ENCODE results near the gene APOBEC3F. TPM values are rescaled to one million over a fixed set of nuclear protein-coding genes. Genes with fewer than 3 reads are reported as not detected.
"Not testable (repeated sequence)": the region's sequence is repeated elsewhere in the genome, so short reads cannot be mapped to it uniquely, and the experiment has no call there.

APOBEC3F gene
- total RNA-seq, 2 donors from 2014 or later, result 21.7 to 31.6 TPM

GRCh38 chr22:39070186-39070585 lies 29.5 kb downstream of the APOBEC3F start:
- Mint-ChIP-seq H3K27me3 (no peaks in the 10 kb centered on the region), H3K27ac (no peak overlapping the region), H3K4me3 (no peak overlapping the region), H3K9me3 (no peaks in the 10 kb centered on the region), H3K4me1 (ENCODE audit: low read depth in 2 of 2) (peaks cover 3 to 9% of the 10 kb centered on the region in 2 donors), H3K36me3 (no peaks in the 10 kb centered on the region)
- no peak for DNase-seq (ENCODE audit: low spot score)
- ATAC-seq, result no peak

GRCh38 chr22:39072581-39072981 lies 31.9 kb downstream of the APOBEC3F start:
- H3K27me3 Mint-ChIP-seq; DNase-seq (ENCODE audit: low spot score); H3K9me3 Mint-ChIP-seq; H3K36me3 Mint-ChIP-seq; ATAC-seq; H3K4me3 Mint-ChIP-seq: not testable (repeated sequence)
- Mint-ChIP-seq H3K27ac (peak overlapping the region in 1 of 2 donors; percentile 18), H3K4me1 (ENCODE audit: low read depth in 2 of 2) (peaks cover 0 to 17% of the 10 kb centered on the region in 2 donors)

GRCh38 chr22:39073981-39074380 lies 33.3 kb downstream of the APOBEC3F start:
- peak overlapping the region; percentile 37 to 47 for H3K27ac Mint-ChIP-seq
- ATAC-seq, result no peak
- no peaks in the 10 kb centered on the region for H3K9me3 Mint-ChIP-seq
- no peak overlapping the region for H3K4me3 Mint-ChIP-seq
- H3K4me1 Mint-ChIP-seq (ENCODE audit: low read depth in 2 of 2), result peaks cover 11 to 19% of the 10 kb centered on the region in 2 donors
- no peak for DNase-seq (ENCODE audit: low spot score)
- H3K27me3 Mint-ChIP-seq, result no peaks in the 10 kb centered on the region
- H3K36me3 Mint-ChIP-seq, result peaks cover 6% of the 10 kb centered on the region

GRCh38 chr22:39076155-39077025 lies 35.7 kb downstream of the APOBEC3F start:
- Mint-ChIP-seq H3K4me3 (peak overlapping the region; percentile 78), H3K36me3 (peaks cover 10% of the 10 kb centered on the region), H3K27ac (peak overlapping the region; percentile 96 to 98), H3K4me1 (ENCODE audit: low read depth in 2 of 2) (peaks cover 27 to 34% of the 10 kb centered on the region in 2 donors)
- H3K27me3 Mint-ChIP-seq; ATAC-seq; H3K9me3 Mint-ChIP-seq; DNase-seq (ENCODE audit: low spot score): not testable (repeated sequence)

GRCh38 chr22:39077026-39077840 lies 36.6 kb downstream of the APOBEC3F start, which contains the start of gene APOBEC3G:
APOBEC3G (plus strand) TSS chr22:39077275; CDS start chr22:39077362, 87 bp downstream.
- ATAC-seq (peak; percentile 97), DNase-seq (ENCODE audit: low spot score) (peak; percentile 88)
- Mint-ChIP-seq H3K27ac (peak within 1 kb of the TSS; percentile 96 to 98), H3K4me3 (peak within 1 kb of the TSS; percentile 89), H3K4me1 (ENCODE audit: low read depth in 2 of 2) (peaks cover 35 to 42% of the 10 kb centered on the region in 2 donors), H3K36me3 (peaks cover 10% of the 10 kb centered on the region)
- not testable (repeated sequence) for H3K9me3 Mint-ChIP-seq, H3K27me3 Mint-ChIP-seq

- H3K27ac Mint-ChIP-seq, result peak overlapping the region; percentile 96 to 98
- not testable (repeated sequence) for H3K27me3 Mint-ChIP-seq; DNase-seq (ENCODE audit: low spot score); ATAC-seq; H3K9me3 Mint-ChIP-seq
- H3K36me3 Mint-ChIP-seq, result peaks cover 10% of the 10 kb centered on the region
- peaks cover 40 to 46% of the 10 kb centered on the region in 2 donors for H3K4me1 Mint-ChIP-seq (ENCODE audit: low read depth in 2 of 2)
- H3K4me3 Mint-ChIP-seq, result peak overlapping the region; percentile 89
Measured at GRCh38 chr22:39077912-39078311, 37.2 kb downstream of the APOBEC3F start.

GRCh38 chr22:39078329-39078728 lies 37.7 kb downstream of the APOBEC3F start:
- Mint-ChIP-seq H3K27me3 (no peaks in the 10 kb centered on the region), H3K36me3 (peaks cover 10% of the 10 kb centered on the region), H3K4me1 (ENCODE audit: low read depth in 2 of 2) (peaks cover 44 to 50% of the 10 kb centered on the region in 2 donors), H3K9me3 (no peaks in the 10 kb centered on the region), H3K4me3 (peak overlapping the region; percentile 89), H3K27ac (peak overlapping the region; percentile 96 to 98)
- DNase-seq (ENCODE audit: low spot score) (no peak), ATAC-seq (no peak)

GRCh38 chr22:39079054-39079637 lies 38.5 kb downstream of the APOBEC3F start:
- ATAC-seq; H3K9me3 Mint-ChIP-seq; H3K27me3 Mint-ChIP-seq; DNase-seq (ENCODE audit: low spot score): not testable (repeated sequence)
- Mint-ChIP-seq H3K36me3 (peaks cover 10% of the 10 kb centered on the region), H3K4me1 (ENCODE audit: low read depth in 2 of 2) (peaks cover 46 to 50% of the 10 kb centered on the region in 2 donors), H3K4me3 (peak overlapping the region; percentile 89), H3K27ac (peak overlapping the region; percentile 96 to 98)

GRCh38 chr22:39080052-39080762 lies 39.5 kb downstream of the APOBEC3F start:
- Mint-ChIP-seq H3K36me3 (peaks cover 10% of the 10 kb centered on the region), H3K27me3 (no peaks in the 10 kb centered on the region), H3K27ac (peak overlapping the region; percentile 96 to 98), H3K4me3 (peak overlapping the region; percentile 89), H3K4me1 (ENCODE audit: low read depth in 2 of 2) (peaks cover 46 to 50% of the 10 kb centered on the region in 2 donors), H3K9me3 (no peaks in the 10 kb centered on the region)
- no peak for ATAC-seq
- DNase-seq (ENCODE audit: low spot score), result no peak

- Mint-ChIP-seq H3K27ac (peak overlapping the region; percentile 96 to 98), H3K4me1 (ENCODE audit: low read depth in 2 of 2) (peaks cover 51 to 52% of the 10 kb centered on the region in 2 donors), H3K36me3 (peaks cover 10% of the 10 kb centered on the region), H3K27me3 (no peaks in the 10 kb centered on the region), H3K9me3 (no peaks in the 10 kb centered on the region), H3K4me3 (peak overlapping the region; percentile 89)
- DNase-seq (ENCODE audit: low spot score), result no peak
- ATAC-seq, result no peak
Measured at GRCh38 chr22:39081016-39081415, 40.4 kb downstream of the APOBEC3F start.

- ATAC-seq (no peak), DNase-seq (ENCODE audit: low spot score) (no peak)
- Mint-ChIP-seq H3K4me1 (ENCODE audit: low read depth in 2 of 2) (peaks cover 50 to 57% of the 10 kb centered on the region in 2 donors), H3K27ac (peak overlapping the region; percentile 96 to 98), H3K36me3 (peaks cover 16% of the 10 kb centered on the region), H3K4me3 (peak overlapping the region; percentile 89), H3K27me3 (no peaks in the 10 kb centered on the region), H3K9me3 (no peaks in the 10 kb centered on the region)
Measured at GRCh38 chr22:39081598-39081997, 40.9 kb downstream of the APOBEC3F start.

GRCh38 chr22:39083212-39084165 lies 42.8 kb downstream of the APOBEC3F start:
- H3K4me1 Mint-ChIP-seq (ENCODE audit: low read depth in 2 of 2), result peaks cover 60 to 64% of the 10 kb centered on the region in 2 donors
- peak in 1 of 2 donors; percentile 24 for ATAC-seq
- no peaks in the 10 kb centered on the region for H3K9me3 Mint-ChIP-seq
- peaks cover 9% of the 10 kb centered on the region for H3K36me3 Mint-ChIP-seq
- H3K27ac Mint-ChIP-seq, result peak overlapping the region; percentile 96 to 98
- peak overlapping the region; percentile 25 for H3K4me3 Mint-ChIP-seq
- no peak for DNase-seq (ENCODE audit: low spot score)
- H3K27me3 Mint-ChIP-seq, result no peaks in the 10 kb centered on the region

Measured in natural killer cell treated with Interleukin-12 subunit alpha and Interleukin-12 subunit beta and Interleukin-15 and Interleukin-18, amount 100 ng/mL, for 72 hours (primary cell).